Non-pigmented ciliary epithelial cell (primary cell): ENCODE measurements around the gene CCDC190.
"Not testable (repeated sequence)": the region's sequence is repeated elsewhere in the genome, so short reads cannot be mapped to it uniquely, and the experiment has no call there.

Source experiments
- DNase-seq: peaks from one replicate; pipeline ENCODE4 v3.0.0-alpha.2; 2010; ENCODE audit warnings: low read depth

Gene CCDC190

DNA sequence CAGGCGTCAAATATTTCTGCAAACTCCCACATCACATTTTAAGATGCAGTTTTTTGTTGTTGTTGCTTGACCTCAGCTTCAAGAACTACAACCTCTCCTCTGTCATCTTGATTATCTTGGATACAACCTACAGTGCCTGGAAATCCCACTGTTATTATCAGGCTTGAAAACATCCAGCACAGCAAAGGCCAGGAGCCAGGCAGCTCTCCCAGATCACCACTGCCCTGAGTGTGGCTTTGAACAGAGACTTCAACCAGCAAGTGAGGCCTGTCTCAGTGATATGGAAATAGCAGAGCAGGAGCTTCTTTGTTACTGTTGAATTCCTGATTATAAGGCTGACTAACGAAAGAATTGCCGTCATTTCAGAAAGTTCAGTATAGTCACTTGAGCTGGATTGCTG, 28.5 kb downstream of the CCDC190 start:
- DNase-seq = no peak

DNA sequence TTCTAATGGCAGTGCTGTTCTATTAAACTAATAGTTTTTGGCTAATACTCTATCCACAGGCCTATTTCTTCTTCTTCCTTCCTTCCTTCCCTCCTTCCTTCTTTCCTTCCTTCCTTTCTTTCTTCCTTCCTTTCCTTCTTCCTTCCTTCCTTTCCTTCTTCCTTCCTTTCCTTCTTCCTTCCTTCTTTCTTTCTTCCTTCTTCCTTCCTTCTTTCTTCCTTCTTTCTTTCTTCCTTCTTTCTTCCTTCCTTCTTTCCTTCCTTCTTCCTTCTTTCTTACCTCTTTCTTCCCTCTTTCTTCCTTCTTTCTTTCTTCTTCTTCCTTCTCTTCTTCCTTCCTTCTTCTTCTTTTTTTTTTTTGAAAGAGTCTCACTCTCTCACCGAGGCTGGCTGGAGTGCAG, 31.7 kb downstream of the CCDC190 start:
- no peak for DNase-seq

DNA sequence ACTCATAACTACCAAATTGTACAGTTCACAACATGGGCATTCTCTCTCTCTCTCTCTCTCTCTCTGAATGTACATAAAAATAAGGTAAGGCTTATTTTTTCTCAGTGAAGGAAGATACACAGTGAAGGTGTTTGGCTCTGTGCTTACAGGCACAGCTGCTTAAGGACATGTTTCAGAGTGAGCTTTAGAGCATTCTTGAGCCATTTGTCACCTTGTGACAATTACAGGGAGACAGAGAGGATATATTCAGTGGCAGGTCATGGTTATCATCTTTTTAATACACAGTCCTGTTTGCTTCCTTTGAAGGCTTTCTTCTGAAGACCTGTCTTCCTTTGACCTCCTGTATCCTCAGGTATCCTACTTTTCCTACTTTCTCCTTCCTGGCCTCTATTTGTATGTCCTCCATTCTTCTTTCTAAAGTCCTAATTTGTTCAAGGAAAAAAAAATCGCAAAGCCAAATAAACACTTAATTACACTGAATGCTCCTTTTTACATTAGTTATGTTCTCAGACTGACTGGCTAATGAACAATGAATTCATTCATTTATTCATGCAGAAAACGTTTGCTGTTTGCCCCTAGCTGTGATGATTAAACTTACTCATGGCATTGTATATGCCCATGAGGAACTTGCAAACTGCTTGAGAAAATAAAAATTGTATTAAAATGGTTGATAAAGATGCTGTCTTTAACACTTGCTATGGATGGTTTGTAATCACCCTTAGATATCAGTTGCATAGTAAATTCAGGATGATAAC, 37.0 kb downstream of the CCDC190 start:
- DNase-seq = no peak

DNA sequence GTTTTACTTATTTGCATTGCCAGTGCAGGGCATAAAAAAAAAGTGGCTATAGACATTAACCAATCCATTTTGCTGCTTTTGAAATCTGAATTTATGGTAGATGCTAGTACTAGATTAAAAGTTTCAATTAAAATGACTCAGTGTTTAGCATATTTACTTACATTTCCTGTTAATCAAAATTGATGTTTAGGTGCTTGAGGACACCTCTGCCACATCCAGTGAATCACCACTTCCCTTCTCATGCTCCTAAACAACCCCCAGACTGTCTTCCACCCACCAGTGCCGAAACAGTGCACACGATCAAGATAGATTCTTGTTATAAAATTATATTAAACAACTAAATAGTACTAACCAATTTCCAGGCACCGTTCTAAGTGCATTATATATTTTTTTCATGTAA, 37.7 kb downstream of the CCDC190 start:
- DNase-seq = no peak

DNA sequence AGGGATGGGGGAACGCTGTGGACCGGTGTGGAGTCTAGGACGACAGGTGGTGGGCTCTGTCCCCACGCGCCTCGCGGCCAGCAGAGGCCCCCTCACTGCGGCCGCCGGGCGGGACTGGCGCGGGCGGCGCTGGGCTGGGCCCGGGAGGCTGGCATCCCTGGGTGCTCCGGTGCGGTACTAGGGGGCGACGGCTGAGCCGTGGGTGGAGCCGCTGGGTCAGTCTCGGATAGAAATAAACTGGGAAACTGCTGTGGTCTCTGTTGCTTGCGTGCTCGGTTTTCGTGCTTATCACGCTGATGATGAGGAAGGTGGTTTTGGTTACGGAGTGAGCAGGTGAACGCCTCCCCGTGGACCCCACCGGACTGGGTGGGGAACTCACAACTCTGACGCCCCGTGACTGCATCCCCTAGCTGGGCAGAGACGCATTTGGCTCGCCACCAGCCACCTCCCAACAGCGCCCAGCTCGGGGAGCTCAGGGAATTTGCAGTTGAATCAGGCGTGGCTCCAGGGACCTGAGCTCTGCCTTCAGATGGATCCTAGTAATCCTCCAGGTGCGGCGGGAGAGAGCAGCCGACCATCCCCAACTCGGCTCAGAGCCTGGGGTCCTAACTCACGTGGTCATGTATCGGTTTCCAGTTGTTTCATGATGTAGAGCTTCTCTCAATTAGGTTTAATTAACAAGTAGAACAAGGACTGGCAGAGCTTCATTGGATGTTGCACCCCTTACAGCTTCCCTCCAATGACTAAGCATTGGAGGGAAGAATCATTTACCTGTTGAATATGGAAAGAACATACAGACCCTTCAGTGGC, 38.4 kb downstream of the CCDC190 start:
- no peak for DNase-seq

DNA sequence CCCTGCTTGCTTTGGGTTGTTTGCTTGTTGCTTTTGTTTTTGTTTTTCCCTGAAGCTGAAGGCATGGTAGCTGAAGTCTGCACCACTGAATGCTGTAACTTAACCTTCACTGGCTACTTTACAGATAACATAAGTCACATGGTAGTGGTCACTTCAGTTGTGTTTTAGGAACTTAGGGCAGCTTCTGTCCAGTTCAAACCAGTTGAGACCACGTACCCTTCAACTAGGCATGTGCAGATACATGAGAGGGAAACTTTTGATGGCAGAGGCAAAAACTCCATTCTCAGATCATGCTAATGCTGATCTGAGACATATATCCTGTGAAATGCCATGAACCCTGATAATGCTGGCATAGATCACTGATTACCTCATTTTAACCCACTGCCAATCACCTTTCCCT, 42.3 kb downstream of the CCDC190 start:
- not testable (repeated sequence) for DNase-seq

DNA sequence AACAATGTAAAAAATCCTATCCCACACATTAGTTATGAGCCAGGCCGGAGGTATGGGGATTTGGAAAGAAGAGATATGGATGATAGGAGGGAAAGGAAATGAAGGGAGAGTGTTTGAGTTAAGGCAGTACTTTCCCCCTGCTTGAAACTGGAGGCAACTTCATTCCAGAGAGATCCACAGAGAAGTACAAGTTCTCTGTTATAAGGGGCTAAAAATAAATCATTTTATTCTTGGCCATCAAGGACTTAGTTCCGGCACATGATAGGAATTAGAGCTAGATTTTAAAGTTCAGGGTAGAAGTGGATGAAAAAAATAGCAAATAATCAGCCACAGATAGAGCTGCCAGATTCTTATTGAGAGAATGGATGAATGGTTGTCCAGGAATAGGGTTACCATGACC, 42.8 kb downstream of the CCDC190 start:
- not testable (repeated sequence) for DNase-seq

DNA sequence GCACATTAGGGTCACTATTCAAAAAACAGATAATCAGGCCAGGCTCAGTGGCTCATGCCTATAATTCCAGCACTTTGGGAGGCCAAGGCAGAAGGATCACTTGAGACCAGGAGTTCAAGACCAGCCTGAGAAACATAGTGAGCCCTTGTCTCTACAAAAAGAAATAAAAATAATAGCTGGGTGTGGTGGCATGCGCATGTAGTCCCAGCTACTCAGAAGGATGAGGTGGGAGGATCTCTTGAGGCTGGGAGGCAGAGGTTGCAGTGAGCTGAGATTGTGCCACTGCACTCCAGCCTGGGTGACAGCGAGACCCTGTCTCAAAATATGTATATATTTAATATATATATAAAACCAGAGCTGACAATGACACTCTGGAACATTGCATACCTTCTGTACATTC, 48.6 kb downstream of the CCDC190 start:
- DNase-seq = not testable (repeated sequence)

DNA sequence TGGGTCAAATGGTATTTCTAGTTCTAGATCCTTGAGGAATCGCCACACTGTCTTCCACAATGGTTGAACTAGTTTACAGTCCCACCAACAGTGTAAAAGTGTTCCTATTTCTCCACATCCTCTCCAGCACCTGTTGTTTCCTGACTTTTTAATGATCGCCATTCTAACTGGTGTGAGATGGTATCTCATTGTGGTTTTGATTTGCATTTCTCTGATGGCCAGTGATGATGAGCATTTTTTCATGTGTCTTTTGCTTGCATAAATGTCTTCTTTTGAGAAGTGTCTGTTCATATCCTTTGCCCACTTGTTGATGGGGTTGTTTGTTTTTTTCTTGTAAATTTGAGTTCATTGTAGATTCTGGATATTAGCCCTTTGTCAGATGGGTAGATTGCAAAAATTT, 53.5 kb downstream of the CCDC190 start:
- not testable (repeated sequence) for DNase-seq
